ENCODE measurements around the gene CEP152. TPM values are rescaled to one million over a fixed set of nuclear protein-coding genes. Genes with fewer than 3 reads are reported as not detected.

Gene CEP152
- total RNA-seq, 1 donor from 2014 or later: 191 TPM

DNA sequence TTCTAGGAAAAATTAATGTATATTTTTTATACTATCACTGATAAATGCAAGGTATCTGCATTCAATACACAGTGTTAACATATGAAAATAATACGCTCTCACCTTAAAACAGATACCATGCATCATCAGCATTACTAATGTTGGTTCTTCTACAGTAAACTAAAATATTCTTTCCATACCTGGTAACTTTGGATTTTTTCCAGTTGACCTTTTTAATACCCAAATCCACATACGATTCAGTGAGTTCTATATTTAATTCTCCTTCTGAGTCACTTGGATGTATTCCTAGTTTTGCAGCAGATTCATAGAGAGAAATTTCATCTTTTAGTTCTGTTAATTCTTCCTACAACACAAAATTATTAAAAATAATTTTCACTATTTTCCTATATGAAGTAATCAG, 29.9 kb downstream of the CEP152 start:
- H4K20me1 ChIP-seq (ENCODE audit: low read depth): no peaks in the 10 kb centered on the region
- H3K27me3 Mint-ChIP-seq (ENCODE audit: insufficient read depth, low read depth): no peaks in the 10 kb centered on the region

DNA sequence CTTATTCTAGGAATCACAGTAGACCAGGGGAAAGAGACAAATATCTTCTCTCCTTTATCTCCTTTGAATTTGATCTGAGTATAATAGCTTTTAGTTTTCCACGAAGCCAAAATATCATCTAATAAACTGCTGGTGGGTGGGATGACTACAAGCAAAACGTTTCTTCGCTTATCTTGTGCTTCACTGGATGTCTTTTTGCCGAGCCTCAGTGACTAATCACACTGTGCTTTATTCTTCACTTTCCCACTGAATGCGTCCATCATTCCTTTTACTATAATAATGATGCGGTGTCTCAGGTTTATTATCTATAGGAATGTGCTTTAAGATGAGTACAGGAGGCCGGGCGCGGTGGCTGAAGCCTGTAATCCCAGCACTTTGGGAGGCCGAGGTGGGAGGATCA, 32.5 kb downstream of the CEP152 start:
- H3K27me3 Mint-ChIP-seq (ENCODE audit: insufficient read depth, low read depth): no peaks in the 10 kb centered on the region
- Histone ChIP-seq H3K36me3 (peaks cover 6% of the 10 kb centered on the region), H3K4me1 (no peaks in the 10 kb centered on the region), H3K27ac (no peak overlapping the region), H3K9ac (no peak overlapping the region), H4K20me1 (ENCODE audit: low read depth) (no peaks in the 10 kb centered on the region), H3F3A (ENCODE audit: low read depth) (no peaks in the 10 kb centered on the region), H3K9me3 (ENCODE audit: low read depth) (no peaks in the 10 kb centered on the region), H3K79me2 (ENCODE audit: low read depth) (no peaks in the 10 kb centered on the region), H2AFZ (replicated peaks) (no peak overlapping the region), H3K4me3 (no peak overlapping the region), H3K27me3 (no peaks in the 10 kb centered on the region), H3K4me2 (no peak overlapping the region)
- no peak for DNase-seq (ENCODE audit: low spot score)
- H3K27ac Mint-ChIP-seq: no peak overlapping the region
- H3K36me3 Mint-ChIP-seq: peaks cover 25% of the 10 kb centered on the region
- no peak overlapping the region for H3K4me3 Mint-ChIP-seq
- H3K4me1 Mint-ChIP-seq: no peaks in the 10 kb centered on the region
- no peak for TF ChIP-seq EZH2 (IDR thresholded peaks at IDR 0.05)
- no peak for TF ChIP-seq EZH2phosphoT487 (IDR thresholded peaks at IDR 0.05)
- no peak for TF ChIP-seq CTCF (IDR thresholded peaks at IDR 0.05)
- peaks cover 3% of the 10 kb centered on the region for H3K9me3 Mint-ChIP-seq

More for the DNA sequence above, 29.9 kb downstream of the CEP152 start:
- H3K27me3 ChIP-seq: no peaks in the 10 kb centered on the region
- H3K4me2 ChIP-seq: no peak overlapping the region
- H3K9me3 ChIP-seq (ENCODE audit: low read depth): no peaks in the 10 kb centered on the region
- no peaks in the 10 kb centered on the region for H3F3A ChIP-seq (ENCODE audit: low read depth)
- peaks cover 7% of the 10 kb centered on the region for H3K36me3 ChIP-seq
- Mint-ChIP-seq H3K4me3 (no peak overlapping the region), H3K9me3 (no peaks in the 10 kb centered on the region), H3K27ac (no peak overlapping the region), H3K4me1 (no peaks in the 10 kb centered on the region), H3K36me3 (peaks cover 16% of the 10 kb centered on the region)
- H3K79me2 ChIP-seq (ENCODE audit: low read depth): no peaks in the 10 kb centered on the region
- no peaks in the 10 kb centered on the region for H3K4me1 ChIP-seq
- DNase-seq (ENCODE audit: low spot score): no peak
- TF ChIP-seq EZH2phosphoT487 (IDR thresholded peaks at IDR 0.05) (no peak), CTCF (IDR thresholded peaks at IDR 0.05) (no peak), EZH2 (IDR thresholded peaks at IDR 0.05) (no peak)
- no peak overlapping the region for H3K27ac ChIP-seq
- no peak overlapping the region for H3K4me3 ChIP-seq
- no peak overlapping the region for H2AFZ ChIP-seq (replicated peaks)
- no peak overlapping the region for H3K9ac ChIP-seq

DNA sequence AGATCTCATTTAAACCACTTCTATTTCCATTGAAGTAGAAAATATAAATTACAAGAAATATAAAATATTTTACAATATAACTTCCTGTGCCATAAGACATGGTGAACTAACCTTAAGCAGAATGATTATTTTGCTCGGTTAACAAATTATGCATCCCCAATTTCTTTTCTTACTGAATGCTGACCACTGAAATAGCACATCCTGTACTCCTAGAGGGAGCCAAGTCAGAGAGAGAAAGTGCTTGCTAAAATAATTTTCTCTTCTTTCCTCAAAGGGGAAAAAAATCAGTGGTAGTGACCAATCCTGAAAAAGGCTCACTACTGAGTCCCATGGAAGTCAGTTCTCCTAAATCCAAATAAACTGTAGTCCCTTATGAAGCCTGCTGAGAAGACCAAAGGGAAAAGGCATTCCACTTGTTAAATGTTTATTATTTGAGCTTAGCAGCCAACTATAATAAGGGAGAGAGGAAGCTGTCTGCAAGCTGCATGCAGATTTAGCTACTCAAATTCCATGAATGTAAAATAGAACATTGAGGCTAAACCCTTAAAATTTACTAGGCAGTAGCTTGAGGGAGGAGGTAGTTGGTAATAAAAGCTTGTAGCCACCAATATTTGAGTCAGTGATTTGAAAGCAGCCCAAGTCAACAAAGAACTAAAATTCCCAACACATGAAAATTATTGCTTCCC, 33.1 kb downstream of the CEP152 start:
- H3K9me3 ChIP-seq (ENCODE audit: low read depth): no peaks in the 10 kb centered on the region
- H3K9me3 Mint-ChIP-seq: peaks cover 3% of the 10 kb centered on the region

More for the DNA sequence above, 33.1 kb downstream of the CEP152 start:
- no peak for TF ChIP-seq EZH2phosphoT487 (IDR thresholded peaks at IDR 0.05)
- TF ChIP-seq CTCF (IDR thresholded peaks at IDR 0.05): no peak
- no peak for TF ChIP-seq EZH2 (IDR thresholded peaks at IDR 0.05)
- Histone ChIP-seq H3F3A (ENCODE audit: low read depth) (no peaks in the 10 kb centered on the region), H3K27ac (peak overlapping the region; percentile 43), H4K20me1 (ENCODE audit: low read depth) (no peaks in the 10 kb centered on the region), H3K27me3 (no peaks in the 10 kb centered on the region), H3K4me3 (no peak overlapping the region), H3K79me2 (ENCODE audit: low read depth) (no peaks in the 10 kb centered on the region), H3K9ac (no peak overlapping the region), H3K36me3 (peaks cover 4% of the 10 kb centered on the region), H2AFZ (replicated peaks) (no peak overlapping the region), H3K4me1 (no peaks in the 10 kb centered on the region), H3K4me2 (no peak overlapping the region)
- Mint-ChIP-seq H3K36me3 (peaks cover 24% of the 10 kb centered on the region), H3K27ac (no peak overlapping the region), H3K27me3 (ENCODE audit: insufficient read depth, low read depth) (no peaks in the 10 kb centered on the region), H3K4me3 (no peak overlapping the region), H3K4me1 (no peaks in the 10 kb centered on the region)
- no peak for DNase-seq (ENCODE audit: low spot score)

Measured in neural progenitor cell (in vitro differentiated cells).